Testis (tissue), 3 donors: ENCODE measurements around the gene ZBTB43. TPM values are rescaled to one million over a fixed set of nuclear protein-coding genes. Genes with fewer than 3 reads are reported as not detected.

Source experiments
- DNase-seq: peaks from one replicate; pipeline ENCODE4 v3.0.0-alpha.2; 2019
- H3K27ac ChIP-seq, 2 donors: fragments of 200-600 bp; sonication (generic); one replicate each; pipeline ENCODE4 v1.5.1; 2019
- H3K27me3 ChIP-seq: fragments of 200-600 bp; sonication (generic); one replicate; pipeline ENCODE4 v1.5.1; 2019
- H3K36me3 ChIP-seq: fragments of 200-600 bp; sonication (generic); one replicate; pipeline ENCODE4 v1.5.1; 2017; ENCODE audit warnings: low read depth; ENCODE audit errors: missing control alignments
- H3K4me1 ChIP-seq: fragments of 200-600 bp; sonication (generic); one replicate; pipeline ENCODE4 v1.5.1; 2019
- H3K4me3 ChIP-seq, 2 donors: fragments of 200-600 bp; sonication (generic); one replicate each; pipeline ENCODE4 v1.5.1; 2017 to 2019
- H3K9me3 ChIP-seq: fragments of 200-600 bp; sonication (generic); one replicate; pipeline ENCODE4 v1.5.1; 2017
- CTCF ChIP-seq, 3 experiments: fragments of 450-650 bp in 2 of 3; fragments of 200-600 bp in 1 of 3; sonication (generic) in 1 of 3; IDR thresholded peaks; one replicate each; pipeline ENCODE4 v1.5.1; 2016 to 2019; ENCODE audit warnings: antibody characterized with exemption in 3 of 3, mild to moderate bottlenecking in 2 of 3, moderate library complexity in 1 of 3
- POLR2A ChIP-seq: fragments of 450-650 bp; IDR thresholded peaks from one replicate; pipeline ENCODE4 v1.6.1; 2017; ENCODE audit warnings: antibody characterized with exemption, mild to moderate bottlenecking, moderate library complexity
- WGBS, 2 donors: methylation state at CpG; one replicate each; pipeline ENCODE4 v1.1.5; 2018; 5-methylcytosine and 5-hydroxymethylcytosine counted together
- intact Hi-C: fragments of 100-400 bp; cut with DNase I; formaldehyde crosslinking; loops from one replicate; pipeline ENCODE4 v1.15.1; 2023; ENCODE audit warnings: low total_unique reads
- polyA plus RNA-seq: library from polyadenylated mRNA; stranded (reverse); fragments of 350-450 nt; fragmentation: Illumina TruSeq; extraction: RNeasy Lipid Tissue Mini Kit (QIAGEN cat#74804); gene quantifications from one replicate; pipeline ENCODE4 v1.2.3, GENCODE V29; 2014; ENCODE audit warnings: low read depth, low replicate concordance; ENCODE audit not compliant: insufficient read depth
- total RNA-seq, 2 donors: library from RNA; depleted of rRNA; stranded (reverse); fragments of >200 nt; gene quantifications; one replicate each; pipeline ENCODE4 v1.2.3, GENCODE V29; 2016

The ZBTB43 gene
- total and polyA plus RNA-seq, 3 donors from 2014 or later, result 32.7 to 40.6 (median 40.3) TPM

- no peak for DNase-seq
- Histone ChIP-seq H3K27ac (no peak overlapping the region), H3K4me3 (no peak overlapping the region), H3K4me1 (no peaks in the 10 kb centered on the region), H3K9me3 (no peaks in the 10 kb centered on the region), H3K36me3 (no peaks in the 10 kb centered on the region), H3K27me3 (no peaks in the 10 kb centered on the region)
- TF ChIP-seq CTCF (IDR thresholded peaks at IDR 0.05), result no peak
- TF ChIP-seq POLR2A, result no peak
- 75 to 76% methylated on average over 23 of the region's 23 CpGs for WGBS, 2 donors
- intact Hi-C loops, result no loop called here
Observed at GRCh38 chr9:126886034-126886822, 81.4 kb downstream of the ZBTB43 start.

GRCh38 chr9:126886897-126887296 lies 82.1 kb downstream of the ZBTB43 start:
- Histone ChIP-seq H3K27me3 (no peaks in the 10 kb centered on the region), H3K4me1 (no peaks in the 10 kb centered on the region), H3K9me3 (no peaks in the 10 kb centered on the region), H3K27ac (no peak overlapping the region), H3K4me3 (no peak overlapping the region), H3K36me3 (no peaks in the 10 kb centered on the region)
- 92 to 96% methylated on average over 5 to 10 of the region's 10 CpGs for WGBS, 2 donors
- intact Hi-C loops, result no loop called here
- DNase-seq, result no peak
- TF ChIP-seq POLR2A (no peak), CTCF (IDR thresholded peaks at IDR 0.05) (no peak)

Other genes starting within 250 kb of the ZBTB43 start
- 1 to 10 TPM; 7.6 TPM for gene LMX1B, start 191.1 kb upstream of the ZBTB43 start, total RNA-seq
- gene LMX1B, start 191.1 kb upstream of the ZBTB43 start, polyA plus RNA-seq, result 2.8 TPM
- gene ZBTB34, start 55.6 kb downstream of the ZBTB43 start, total RNA-seq, result 10 to 100 TPM; 14.0 to 14.6 TPM
- 6.2 TPM for gene ZBTB34, start 55.6 kb downstream of the ZBTB43 start, polyA plus RNA-seq
- gene RALGPS1, start 109.7 kb downstream of the ZBTB43 start, total RNA-seq, result 10 to 100 TPM; 36.9 to 48.6 TPM
- gene RALGPS1, start 109.7 kb downstream of the ZBTB43 start, polyA plus RNA-seq, result 35.9 TPM